NB4 (cell line): ENCODE data around the gene MALSU1.

Source experiments
- DNase-seq: peaks from one replicate; pipeline ENCODE4 v3.0.0; 2010; ENCODE audit warnings: low read depth
- H3K4me3 ChIP-seq: one replicate; pipeline ENCODE4 v1.5.1; 2011; ENCODE audit warnings: mild to moderate bottlenecking, low read depth, low read length, moderate library complexity
- CTCF ChIP-seq: IDR thresholded peaks from one replicate; pipeline ENCODE4 v1.5.1; 2012; ENCODE audit warnings: low read depth, low read length
- MAX ChIP-seq: IDR thresholded peaks from 2 replicates; pipeline ENCODE4 v1.6.1; 2011; ENCODE audit warnings: low read depth, low read length
- MYC ChIP-seq: IDR thresholded peaks from 2 replicates; pipeline ENCODE4 v1.6.1; 2011; ENCODE audit warnings: low read depth, low read length
- POLR2A ChIP-seq: IDR thresholded peaks from 2 replicates; pipeline ENCODE4 v1.6.1; 2011; ENCODE audit warnings: mild to moderate bottlenecking; ENCODE audit not compliant: insufficient read length; ENCODE audit errors: extremely low read depth

The MALSU1 gene

GRCh38 chr7:23358152-23358674 is 59.1 kb downstream of the MALSU1 start:
- DNase-seq, result no peak
- H3K4me3 ChIP-seq, result no peak overlapping the region
- TF ChIP-seq POLR2A, result no peak
- no peak for TF ChIP-seq MAX
- no peak for TF ChIP-seq CTCF
- TF ChIP-seq MYC, result no peak
